GM12878 (cell line): ENCODE measurements around the gene MYLK4.

ENCODE experiments used
- CHD4 ChIP-seq: fragments of 200-600 bp; sonication (generic); IDR thresholded peaks from 2 replicates; pipeline ENCODE4 v1.6.1; 2016; ENCODE audit warnings: mild to moderate bottlenecking
- EP300 ChIP-seq, 2 experiments: fragments of 150-350 bp in 1 of 2; IDR thresholded peaks; 2 replicates each; pipeline ENCODE4 v1.6.1; 2011 to 2012; ENCODE audit warnings: low read depth in 2 of 2, low read length in 2 of 2, borderline replicate concordance in 1 of 2, improper control_type of control experiment in 1 of 2, inconsistent platforms in 1 of 2; ENCODE audit not compliant: control insufficient read depth in 1 of 2
- ESRRA ChIP-seq: IDR thresholded peaks from 2 replicates; pipeline ENCODE4 v1.6.1; 2012; ENCODE audit warnings: mild to moderate bottlenecking, low read length, improper control_type of control experiment
- HDGF ChIP-seq: fragments of 450-650 bp; IDR thresholded peaks from 2 replicates; pipeline ENCODE4 v1.6.1; 2016; ENCODE audit warnings: antibody characterized with exemption
- MYC ChIP-seq: IDR thresholded peaks from 2 replicates; pipeline ENCODE4 v1.6.1; 2011; ENCODE audit warnings: mild to moderate bottlenecking, low read length, moderate library complexity, inconsistent platforms; ENCODE audit not compliant: insufficient read depth, insufficient replicate concordance, insufficient read length, severe bottlenecking
- NR2F1 ChIP-seq: fragments of 450-650 bp; conservative IDR thresholded peaks from 2 replicates; pipeline ENCODE4 v1.6.1; 2017; ENCODE audit warnings: mild to moderate bottlenecking
- POLR2A ChIP-seq: IDR thresholded peaks from 2 replicates; pipeline ENCODE4 v1.6.1; 2011; ENCODE audit warnings: low read depth, mild to moderate bottlenecking, low read length
- POLR2AphosphoS5 ChIP-seq: IDR thresholded peaks from 2 replicates; pipeline ENCODE4 v1.6.1; 2011; ENCODE audit warnings: mild to moderate bottlenecking, low read length, inconsistent platforms
- SP1 ChIP-seq: IDR thresholded peaks from one replicate; pipeline ENCODE4 v1.6.1; 2011; ENCODE audit warnings: low read depth, low read length
- YY1 ChIP-seq: IDR thresholded peaks from 2 replicates; pipeline ENCODE4 v1.6.1; 2011; ENCODE audit warnings: low read depth, mild to moderate bottlenecking, low read length
- ZNF24 ChIP-seq: fragments of 450-650 bp; IDR thresholded peaks from 2 replicates; pipeline ENCODE4 v1.6.1; 2017; ENCODE audit warnings: antibody characterized with exemption, mild to moderate bottlenecking
- TF ChIP-seq, protein P1 (sequence below): IDR thresholded peaks from 2 replicates; pipeline ENCODE4 v1.6.1; 2012; ENCODE audit warnings: low read depth, low read length, improper control_type of control experiment
- TF ChIP-seq, protein P2 (sequence below): IDR thresholded peaks from 2 replicates; pipeline ENCODE4 v1.6.1; 2011; ENCODE audit warnings: low read depth, low read length, improper control_type of control experiment, borderline replicate concordance
- TF ChIP-seq, protein P3 (sequence below): fragments of 450-650 bp; formaldehyde crosslinking; IDR thresholded peaks from 2 replicates; pipeline ENCODE4 v1.5.0; 2022; ENCODE audit warnings: mild to moderate bottlenecking, missing genetic modification characterization

DNA sequence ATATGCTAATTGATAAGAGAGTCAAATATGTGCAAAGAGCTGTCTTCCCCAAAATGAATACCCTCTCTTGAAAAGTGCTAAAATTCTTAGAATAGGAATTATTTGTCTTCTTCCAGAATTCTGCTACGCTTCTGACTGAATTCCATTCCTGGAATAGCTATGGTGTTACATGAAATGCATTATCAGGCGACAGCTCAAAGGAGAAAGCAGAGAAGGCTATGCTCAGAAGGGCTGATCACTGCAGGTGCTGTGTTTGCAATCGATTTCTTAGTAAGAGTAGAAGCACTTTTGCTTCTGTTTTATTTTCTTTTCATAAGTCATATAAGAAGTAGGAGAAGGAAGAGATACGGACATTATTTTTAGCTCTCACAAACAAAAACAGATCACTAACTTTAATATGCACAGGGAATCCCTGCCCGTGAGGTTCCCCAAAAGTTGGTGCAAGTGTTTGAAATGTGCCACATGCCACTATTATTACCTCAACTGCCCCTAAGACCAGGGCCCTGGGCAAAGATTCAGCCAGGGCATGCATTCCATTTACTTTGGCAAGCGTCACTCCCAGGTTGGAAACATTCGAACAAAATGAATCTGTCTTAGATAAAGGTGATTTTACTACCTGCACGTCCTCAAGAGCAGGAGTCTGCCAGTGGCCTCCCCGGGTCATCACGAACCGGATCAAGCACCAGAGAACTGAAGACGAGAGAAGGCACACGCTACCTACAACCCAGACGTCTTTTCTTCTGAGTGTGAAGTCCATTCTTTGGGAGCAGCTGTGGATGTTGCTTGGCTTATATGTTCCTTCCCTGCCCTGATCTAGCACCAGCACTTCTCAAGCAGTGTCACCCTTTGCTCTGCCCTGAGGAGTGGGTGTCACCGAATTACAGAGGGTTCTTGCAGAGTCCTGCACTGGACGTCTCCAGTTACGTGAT lies 7.2 kb downstream of the MYLK4 start:
- TF ChIP-seq EP300 (IDR thresholded peaks at IDR 0.05; ENCODE audit: borderline replicate concordance in 1 of 2, control insufficient read depth in 1 of 2, low read depth in 2 of 2, low read length in 2 of 2) (no peak), ESRRA (no peak), NR2F1 (no peak), YY1 (no peak), ZNF24 (no peak), MYC (no peak), CHD4 (no peak), HDGF (no peak), POLR2A (no peak), SP1 (no peak), POLR2AphosphoS5 (no peak)
- TF ChIP-seq, protein P1, sequence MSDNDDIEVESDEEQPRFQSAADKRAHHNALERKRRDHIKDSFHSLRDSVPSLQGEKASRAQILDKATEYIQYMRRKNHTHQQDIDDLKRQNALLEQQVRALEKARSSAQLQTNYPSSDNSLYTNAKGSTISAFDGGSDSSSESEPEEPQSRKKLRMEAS = no peak
- TF ChIP-seq, protein P2, sequence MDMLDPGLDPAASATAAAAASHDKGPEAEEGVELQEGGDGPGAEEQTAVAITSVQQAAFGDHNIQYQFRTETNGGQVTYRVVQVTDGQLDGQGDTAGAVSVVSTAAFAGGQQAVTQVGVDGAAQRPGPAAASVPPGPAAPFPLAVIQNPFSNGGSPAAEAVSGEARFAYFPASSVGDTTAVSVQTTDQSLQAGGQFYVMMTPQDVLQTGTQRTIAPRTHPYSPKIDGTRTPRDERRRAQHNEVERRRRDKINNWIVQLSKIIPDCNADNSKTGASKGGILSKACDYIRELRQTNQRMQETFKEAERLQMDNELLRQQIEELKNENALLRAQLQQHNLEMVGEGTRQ = no peak
- TF ChIP-seq, protein P3, sequence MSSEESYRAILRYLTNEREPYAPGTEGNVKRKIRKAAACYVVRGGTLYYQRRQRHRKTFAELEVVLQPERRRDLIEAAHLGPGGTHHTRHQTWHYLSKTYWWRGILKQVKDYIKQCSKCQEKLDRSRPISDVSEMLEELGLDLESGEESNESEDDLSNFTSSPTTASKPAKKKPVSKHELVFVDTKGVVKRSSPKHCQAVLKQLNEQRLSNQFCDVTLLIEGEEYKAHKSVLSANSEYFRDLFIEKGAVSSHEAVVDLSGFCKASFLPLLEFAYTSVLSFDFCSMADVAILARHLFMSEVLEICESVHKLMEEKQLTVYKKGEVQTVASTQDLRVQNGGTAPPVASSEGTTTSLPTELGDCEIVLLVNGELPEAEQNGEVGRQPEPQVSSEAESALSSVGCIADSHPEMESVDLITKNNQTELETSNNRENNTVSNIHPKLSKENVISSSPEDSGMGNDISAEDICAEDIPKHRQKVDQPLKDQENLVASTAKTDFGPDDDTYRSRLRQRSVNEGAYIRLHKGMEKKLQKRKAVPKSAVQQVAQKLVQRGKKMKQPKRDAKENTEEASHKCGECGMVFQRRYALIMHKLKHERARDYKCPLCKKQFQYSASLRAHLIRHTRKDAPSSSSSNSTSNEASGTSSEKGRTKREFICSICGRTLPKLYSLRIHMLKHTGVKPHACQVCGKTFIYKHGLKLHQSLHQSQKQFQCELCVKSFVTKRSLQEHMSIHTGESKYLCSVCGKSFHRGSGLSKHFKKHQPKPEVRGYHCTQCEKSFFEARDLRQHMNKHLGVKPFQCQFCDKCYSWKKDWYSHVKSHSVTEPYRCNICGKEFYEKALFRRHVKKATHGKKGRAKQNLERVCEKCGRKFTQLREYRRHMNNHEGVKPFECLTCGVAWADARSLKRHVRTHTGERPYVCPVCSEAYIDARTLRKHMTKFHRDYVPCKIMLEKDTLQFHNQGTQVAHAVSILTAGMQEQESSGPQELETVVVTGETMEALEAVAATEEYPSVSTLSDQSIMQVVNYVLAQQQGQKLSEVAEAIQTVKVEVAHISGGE (CRISPR knock-in tag) = no peak
